GM12873 (cell line): Measurements from ENCODE around the gene GCNT4.
A peak's percentile ranks its signal among the peaks of the same experiment; 100 is the strongest.

Experiments used
- TF ChIP-seq, protein P1 (sequence below): IDR thresholded peaks from 2 replicates; pipeline ENCODE4 v1.5.1; 2012; ENCODE audit warnings: low read depth, mild to moderate bottlenecking, moderate library complexity, low read length, control low read depth; ENCODE audit not compliant: insufficient read depth; ENCODE audit errors: missing control alignments

The GCNT4 gene

DNA sequence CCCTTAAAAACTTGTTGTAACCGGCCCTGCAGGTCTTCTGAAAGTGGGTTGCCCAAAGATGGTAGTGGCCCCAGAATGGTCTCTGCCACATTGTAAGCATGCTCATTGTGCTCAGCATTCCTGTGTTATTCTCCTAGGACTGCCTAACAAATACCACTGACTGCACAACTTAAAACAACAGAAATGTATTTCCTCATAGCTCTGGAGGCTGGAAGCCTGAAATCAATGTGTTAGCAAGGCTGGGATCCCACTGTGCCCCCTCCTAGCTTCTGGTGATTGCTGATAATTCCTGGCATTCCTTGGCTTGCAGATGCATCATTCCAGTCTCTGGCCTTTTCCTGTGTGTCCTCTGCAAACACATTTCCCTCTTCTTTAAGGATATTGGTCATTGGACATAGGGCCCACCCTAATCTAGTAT is 3.4 kb upstream of the GCNT4 start:
- TF ChIP-seq, protein P1, sequence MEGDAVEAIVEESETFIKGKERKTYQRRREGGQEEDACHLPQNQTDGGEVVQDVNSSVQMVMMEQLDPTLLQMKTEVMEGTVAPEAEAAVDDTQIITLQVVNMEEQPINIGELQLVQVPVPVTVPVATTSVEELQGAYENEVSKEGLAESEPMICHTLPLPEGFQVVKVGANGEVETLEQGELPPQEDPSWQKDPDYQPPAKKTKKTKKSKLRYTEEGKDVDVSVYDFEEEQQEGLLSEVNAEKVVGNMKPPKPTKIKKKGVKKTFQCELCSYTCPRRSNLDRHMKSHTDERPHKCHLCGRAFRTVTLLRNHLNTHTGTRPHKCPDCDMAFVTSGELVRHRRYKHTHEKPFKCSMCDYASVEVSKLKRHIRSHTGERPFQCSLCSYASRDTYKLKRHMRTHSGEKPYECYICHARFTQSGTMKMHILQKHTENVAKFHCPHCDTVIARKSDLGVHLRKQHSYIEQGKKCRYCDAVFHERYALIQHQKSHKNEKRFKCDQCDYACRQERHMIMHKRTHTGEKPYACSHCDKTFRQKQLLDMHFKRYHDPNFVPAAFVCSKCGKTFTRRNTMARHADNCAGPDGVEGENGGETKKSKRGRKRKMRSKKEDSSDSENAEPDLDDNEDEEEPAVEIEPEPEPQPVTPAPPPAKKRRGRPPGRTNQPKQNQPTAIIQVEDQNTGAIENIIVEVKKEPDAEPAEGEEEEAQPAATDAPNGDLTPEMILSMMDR = no peak

DNA sequence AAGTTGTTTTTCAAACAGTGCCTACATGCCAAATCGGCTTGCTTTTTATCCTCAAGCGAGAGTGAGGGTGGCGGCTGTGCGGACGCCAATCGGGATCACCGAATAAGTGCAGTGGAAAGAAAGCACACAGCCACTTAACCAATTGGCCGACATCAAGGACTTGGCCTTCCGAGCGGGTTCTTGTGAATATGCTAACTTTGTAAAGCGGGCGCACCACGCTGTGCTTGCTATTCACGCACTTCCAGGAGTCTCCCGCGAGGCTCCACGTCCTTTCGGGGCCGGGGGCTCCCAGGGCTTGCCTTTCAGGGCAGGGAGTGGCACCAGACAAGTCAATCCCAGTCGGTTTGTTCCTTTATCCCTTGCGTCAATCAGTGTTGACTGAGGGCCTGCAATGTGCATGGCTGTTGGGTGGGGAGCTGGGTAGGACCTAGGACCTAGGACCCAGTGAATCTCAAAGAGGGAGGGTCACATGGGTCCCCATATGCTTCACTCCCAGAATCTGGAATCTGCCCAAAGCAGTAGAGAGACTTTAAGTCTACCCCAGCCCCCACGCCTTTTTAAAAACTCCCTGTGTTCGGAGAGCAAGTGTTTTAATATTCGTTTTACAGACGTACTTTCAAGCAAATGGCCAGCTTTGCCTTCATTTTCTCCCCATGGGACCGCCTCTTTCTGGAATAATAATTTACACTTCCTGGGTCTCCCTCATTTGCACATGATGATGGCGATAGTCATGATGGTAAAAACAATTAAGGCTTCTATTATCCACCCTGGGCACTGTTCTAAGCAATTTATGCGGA is 2.0 kb upstream of the GCNT4 start:
- TF ChIP-seq, protein P1 = no peak

DNA sequence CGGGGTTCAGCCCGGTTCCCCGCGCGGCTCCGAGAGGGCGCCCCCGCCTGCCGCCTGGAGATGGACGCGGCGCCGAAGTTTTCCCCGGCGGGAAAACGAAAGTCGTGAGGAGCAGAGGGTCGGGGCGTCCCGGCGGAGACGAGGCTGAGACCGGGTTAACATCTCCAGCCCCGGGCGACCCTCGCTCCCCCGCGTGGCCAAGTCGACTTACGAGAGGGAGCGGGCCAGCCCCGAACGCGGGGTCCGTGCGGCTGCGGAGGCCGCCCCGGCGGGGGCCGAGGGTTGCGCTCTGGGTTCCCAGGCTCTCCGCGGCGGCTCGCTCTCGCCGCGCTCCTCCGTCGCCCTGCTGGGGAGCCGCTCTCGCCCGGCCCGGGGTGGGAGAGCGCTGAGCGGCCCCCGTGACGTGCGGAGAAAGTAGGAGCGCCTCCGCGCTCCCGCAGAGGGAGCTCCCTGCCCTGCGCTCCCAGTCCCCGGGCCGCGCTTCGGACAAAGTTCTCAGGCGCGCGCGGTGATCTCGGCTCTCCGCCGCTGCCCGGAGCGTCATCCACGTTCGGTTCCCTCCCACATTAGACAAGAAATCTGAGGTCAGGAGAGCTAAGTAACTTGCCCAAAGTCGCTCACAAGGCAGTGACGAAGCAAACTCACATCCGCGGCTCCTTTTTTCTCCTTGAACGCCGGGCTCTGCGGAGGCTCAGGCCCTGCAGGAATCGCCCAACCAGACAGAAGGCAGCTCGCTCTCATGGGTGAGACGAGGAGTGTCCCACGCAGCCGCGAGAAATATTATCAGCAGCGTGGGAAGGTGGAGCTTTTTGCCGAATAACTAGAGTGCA is 1.2 kb upstream of the GCNT4 start:
- TF ChIP-seq, protein P1 = peak; percentile 5

DNA sequence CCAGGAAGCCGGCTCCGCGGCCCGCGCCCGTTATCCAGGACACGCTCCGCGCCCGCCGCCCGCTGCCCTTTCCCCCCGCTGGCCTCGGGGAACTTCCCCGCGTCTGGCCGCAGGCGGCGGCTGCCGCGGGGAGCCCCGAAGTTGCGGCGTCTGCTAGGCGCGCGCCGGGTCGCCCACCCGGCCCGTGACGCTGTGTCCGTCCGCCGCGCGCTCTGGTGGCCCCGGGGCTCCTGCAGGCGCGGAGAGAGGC is 621 bp upstream of the GCNT4 start:
- TF ChIP-seq, protein P1 = no peak

DNA sequence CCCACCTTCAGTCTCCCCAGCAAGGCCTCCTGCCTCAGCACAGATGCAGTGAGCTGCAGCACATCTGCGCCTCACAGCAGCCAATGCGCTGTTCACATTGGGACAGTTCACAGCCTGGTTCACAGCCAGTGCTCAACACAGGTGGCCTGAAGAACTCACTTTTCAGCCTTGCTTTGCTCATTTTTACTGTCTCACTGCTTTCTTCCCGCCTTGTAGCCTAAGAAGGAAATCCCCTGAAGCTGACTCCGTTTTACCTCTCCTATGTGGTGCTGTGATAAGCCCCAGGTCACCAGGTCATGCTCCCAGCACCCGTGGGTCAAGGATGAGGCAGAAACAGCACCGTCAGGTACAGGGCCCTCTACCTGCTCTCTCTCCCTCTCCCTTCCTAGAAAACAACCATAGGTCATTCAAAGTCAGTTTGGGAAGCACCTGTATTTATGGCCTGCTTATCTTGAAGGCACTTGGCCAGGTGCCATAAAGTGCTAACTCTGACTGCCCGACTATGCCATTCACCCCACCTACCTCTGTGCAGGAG is 1.1 kb downstream of the GCNT4 start:
- TF ChIP-seq, protein P1 = no peak

DNA sequence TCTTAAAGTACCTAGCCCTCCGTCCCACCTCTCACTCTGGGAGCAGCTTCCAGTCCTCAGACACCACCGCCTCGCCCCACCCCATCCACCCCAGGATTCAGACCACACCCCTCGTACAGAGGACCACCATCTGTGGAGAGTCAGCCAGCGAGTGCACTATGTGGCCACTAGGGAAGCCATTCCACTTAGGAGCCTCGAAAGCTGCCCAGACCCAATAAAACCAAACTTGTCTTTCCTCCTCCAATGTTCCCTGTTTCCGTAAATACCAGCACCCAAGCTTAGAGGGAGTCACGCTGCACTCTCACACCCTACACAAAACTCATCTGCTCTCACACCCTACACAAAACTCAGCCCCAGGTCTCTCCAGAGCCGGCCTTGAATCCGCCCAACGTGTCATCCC is 1.9 kb downstream of the GCNT4 start:
- TF ChIP-seq, protein P1 = peak; percentile 58
